Lower leg skin (tissue), 3 donors: ENCODE measurements around the gene NVL.

Experiments
- CTCF ChIP-seq, 3 donors: fragments of 450-650 bp; IDR thresholded peaks; one replicate each; pipeline ENCODE4 v1.5.1; 2016; ENCODE audit warnings: antibody characterized with exemption in 3 of 3, mild to moderate bottlenecking in 3 of 3, moderate library complexity in 2 of 3
- POLR2A ChIP-seq, 2 donors: fragments of 450-650 bp; IDR thresholded peaks; one replicate each; pipeline ENCODE4 v1.6.1; 2016 to 2017; ENCODE audit warnings: antibody characterized with exemption in 2 of 2, mild to moderate bottlenecking in 1 of 2, moderate library complexity in 1 of 2

DNA sequence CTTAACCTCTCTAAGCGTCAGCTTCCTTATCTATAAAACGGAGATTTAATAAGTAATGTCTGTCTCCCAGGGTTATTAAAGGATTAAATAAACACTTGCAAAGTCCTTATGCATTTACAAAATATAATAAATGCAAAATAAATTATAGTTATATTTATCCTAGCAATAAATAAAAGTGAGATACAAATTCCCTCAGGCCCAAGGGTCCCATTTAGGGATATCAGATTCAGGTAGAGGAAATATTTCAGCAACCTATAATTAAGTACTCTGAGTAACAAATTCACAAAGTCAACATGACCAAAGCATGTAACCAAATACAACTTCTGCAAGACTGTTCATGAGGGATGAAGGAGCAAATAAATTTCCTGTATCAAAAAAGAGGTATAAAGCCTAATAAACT, 17.9 kb downstream of the NVL start:
- TF ChIP-seq POLR2A (IDR thresholded peaks at IDR 0.05), result no peak
- TF ChIP-seq CTCF (IDR thresholded peaks at IDR 0.05), result no peak
